DOHH2 (cell line): Measurements from ENCODE around the gene ST14.

Source experiments
- CTCF ChIP-seq: fragments of 200-600 bp; sonication (generic); IDR thresholded peaks from one replicate; pipeline ENCODE4 v1.5.1; 2014; ENCODE audit warnings: antibody characterized with exemption, mild to moderate bottlenecking, low read depth, low read length; ENCODE audit not compliant: poor library complexity, severe bottlenecking
- EZH2phosphoT487 ChIP-seq: fragments of 200-600 bp; sonication (generic); IDR thresholded peaks from 2 replicates; pipeline ENCODE4 v1.6.1; 2017; ENCODE audit warnings: borderline replicate concordance, mild to moderate bottlenecking, antibody characterized with exemption, low read length, moderate library complexity, mixed read lengths

GRCh38 chr11:130161441-130162145, 2.0 kb downstream of the ST14 start:
- TF ChIP-seq CTCF (no peak), EZH2phosphoT487 (no peak)
